HEK293 (cell line): ENCODE measurements around the gene MYO7B.

ENCODE experiments used
- CTCF ChIA-PET: fragments of 350-600 bp; formaldehyde crosslinking; extraction: SDS; loops from one replicate; lab custom pipeline; 2021; ENCODE audit warnings: antibody characterized with exemption; lab: Yijun Ruan, JAX
- POLR2A ChIA-PET: fragments of 300-600 bp; formaldehyde crosslinking; extraction: SDS; loops from one replicate; lab custom pipeline; 2020; ENCODE audit warnings: antibody characterized with exemption, inconsistent platforms; lab: Yijun Ruan, JAX
- H3K27ac ChIP-seq: fragments of 200-500 bp; sonication (Bioruptor generic); 2 replicates; pipeline ENCODE4 v1.5.1; 2014; ENCODE audit warnings: low read depth, low read length, control low read depth, inconsistent platforms; ENCODE audit errors: extremely low read depth
- H3K36me3 ChIP-seq, 2 experiments: fragments of 200-500 bp in 1 of 2; sonication (Bioruptor generic) in 1 of 2; 1 replicate in 1 of 2; 2 replicates in 1 of 2; pipeline ENCODE4 v1.5.1; 2014 to 2017; ENCODE audit warnings: inconsistent platforms in 2 of 2, low read length in 2 of 2; ENCODE audit not compliant: control insufficient read depth in 2 of 2, insufficient read depth in 1 of 2
- H3K4me1 ChIP-seq: fragments of 200-500 bp; sonication (Bioruptor generic); 2 replicates; pipeline ENCODE4 v1.5.1; 2014; ENCODE audit warnings: mild to moderate bottlenecking, low read length, inconsistent platforms; ENCODE audit not compliant: control insufficient read depth, insufficient read depth
- H3K4me3 ChIP-seq: 2 replicates; pipeline ENCODE4 v1.5.1; 2011; ENCODE audit warnings: low read depth, mild to moderate bottlenecking, control low read depth, low read length, moderate library complexity
- H3K9me3 ChIP-seq: fragments of 200-500 bp; sonication (Bioruptor generic); 2 replicates; pipeline ENCODE4 v1.5.1; 2014; ENCODE audit warnings: low read depth, low read length, inconsistent platforms; ENCODE audit not compliant: control insufficient read depth, insufficient read depth
- KLF9 ChIP-seq: fragments of 450-650 bp; formaldehyde crosslinking; IDR thresholded peaks from 2 replicates; pipeline ENCODE4 v1.5.1; 2016; ENCODE audit warnings: missing biosample characterization, missing genetic modification characterization, low read depth
- OSR2 ChIP-seq: fragments of 450-650 bp; formaldehyde crosslinking; IDR thresholded peaks from 2 replicates; pipeline ENCODE4 v1.5.1; 2016; ENCODE audit warnings: missing biosample characterization, missing genetic modification characterization
- TRIM28 ChIP-seq: IDR thresholded peaks from 2 replicates; pipeline ENCODE4 v1.6.1; 2011; ENCODE audit warnings: low read length, control low read depth, borderline replicate concordance
- TSHZ1 ChIP-seq: fragments of 450-650 bp; formaldehyde crosslinking; IDR thresholded peaks from 2 replicates; pipeline ENCODE4 v1.5.1; 2016; ENCODE audit warnings: missing biosample characterization, missing genetic modification characterization, borderline replicate concordance
- ZBTB11 ChIP-seq: fragments of 450-650 bp; formaldehyde crosslinking; conservative IDR thresholded peaks from 2 replicates; pipeline ENCODE4 v1.5.1; 2016; ENCODE audit warnings: low read depth, missing biosample characterization, missing genetic modification characterization
- ZBTB8A ChIP-seq: fragments of 450-650 bp; formaldehyde crosslinking; IDR thresholded peaks from 2 replicates; pipeline ENCODE4 v1.5.1; 2016; ENCODE audit warnings: missing biosample characterization, missing genetic modification characterization
- ZNF155 ChIP-seq: fragments of 450-650 bp; formaldehyde crosslinking; IDR thresholded peaks from 2 replicates; pipeline ENCODE4 v1.5.1; 2016; ENCODE audit warnings: missing biosample characterization, missing genetic modification characterization
- ZNF184 ChIP-seq: fragments of 450-650 bp; IDR thresholded peaks from 2 replicates; pipeline ENCODE4 v1.5.1; 2018; ENCODE audit warnings: missing biosample characterization, mild to moderate bottlenecking, missing genetic modification characterization
- ZNF473 ChIP-seq: fragments of 450-650 bp; formaldehyde crosslinking; IDR thresholded peaks from 2 replicates; pipeline ENCODE4 v1.5.1; 2017; ENCODE audit warnings: missing biosample characterization, missing genetic modification characterization
- ZNF560 ChIP-seq: fragments of 450-650 bp; formaldehyde crosslinking; IDR thresholded peaks from 2 replicates; pipeline ENCODE4 v1.5.1; 2017; ENCODE audit warnings: missing biosample characterization, missing genetic modification characterization, borderline replicate concordance
- ZNF776 ChIP-seq: fragments of 450-650 bp; formaldehyde crosslinking; IDR thresholded peaks from 2 replicates; pipeline ENCODE4 v1.5.0; 2017; ENCODE audit warnings: missing biosample characterization, missing genetic modification characterization, borderline replicate concordance
- ZNF843 ChIP-seq: fragments of 450-650 bp; formaldehyde crosslinking; IDR thresholded peaks from 2 replicates; pipeline ENCODE4 v1.5.1; 2016; ENCODE audit warnings: missing biosample characterization, missing genetic modification characterization

MYO7B gene

GRCh38 chr2:127624756-127625571, 89.5 kb downstream of the MYO7B start:
- POLR2A ChIA-PET = no interaction called here

GRCh38 chr2:127625572-127625951, 90.1 kb downstream of the MYO7B start:
- TF ChIP-seq ZBTB8A (tag by site-specific recombination) (no peak), ZNF184 (tag by site-specific recombination) (no peak), ZNF776 (tag by site-specific recombination) (no peak), ZNF843 (tag by site-specific recombination) (no peak)
- H3K27ac ChIP-seq = no peak overlapping the region
- H3K4me3 ChIP-seq = no peak overlapping the region
- no peaks in the 10 kb centered on the region for H3K4me1 ChIP-seq
- H3K9me3 ChIP-seq = no peaks in the 10 kb centered on the region
- CTCF ChIA-PET = no interaction called here
- POLR2A ChIA-PET = no interaction called here
- no peaks in the 10 kb centered on the region for H3K36me3 ChIP-seq

More at GRCh38 chr2:127624756-127625571, 89.5 kb downstream of the MYO7B start:
- no peak overlapping the region for H3K4me3 ChIP-seq
- CTCF ChIA-PET = no interaction called here
- no peaks in the 10 kb centered on the region for H3K4me1 ChIP-seq
- H3K9me3 ChIP-seq = no peaks in the 10 kb centered on the region
- H3K27ac ChIP-seq = no peak overlapping the region
- H3K36me3 ChIP-seq = no peaks in the 10 kb centered on the region
- no peak for TF ChIP-seq TRIM28
- no peak for TF ChIP-seq ZNF155 (tag by site-specific recombination)
- no peak for TF ChIP-seq TSHZ1 (tag by site-specific recombination)
- TF ChIP-seq, all 188 proteins: peak for 0

GRCh38 chr2:127626175-127626574, 90.7 kb downstream of the MYO7B start:
- POLR2A ChIA-PET = no interaction called here
- Histone ChIP-seq H3K9me3 (no peaks in the 10 kb centered on the region), H3K36me3 (no peaks in the 10 kb centered on the region), H3K4me1 (no peaks in the 10 kb centered on the region)
- CTCF ChIA-PET = no interaction called here
- TF ChIP-seq ZNF473 (tag by site-specific recombination) = no peak
- no peak for TF ChIP-seq OSR2 (tag by site-specific recombination)
- TF ChIP-seq KLF9 (tag by site-specific recombination) = no peak
- no peak for TF ChIP-seq ZBTB11
- TF ChIP-seq ZNF560 (tag by site-specific recombination) = no peak
- TF ChIP-seq, all 188 proteins: peak for 0
- no peak overlapping the region for H3K4me3 ChIP-seq
- H3K27ac ChIP-seq = no peak overlapping the region
